Measurements from ENCODE around the gene RABL6.
"Not testable (repeated sequence)": the region's sequence is repeated elsewhere in the genome, so short reads cannot be mapped to it uniquely, and the experiment has no call there.

The RABL6 gene

GRCh38 chr9:136775191-136775590, 32.6 kb upstream of the RABL6 start:
- no peak for DNase-seq

DNA sequence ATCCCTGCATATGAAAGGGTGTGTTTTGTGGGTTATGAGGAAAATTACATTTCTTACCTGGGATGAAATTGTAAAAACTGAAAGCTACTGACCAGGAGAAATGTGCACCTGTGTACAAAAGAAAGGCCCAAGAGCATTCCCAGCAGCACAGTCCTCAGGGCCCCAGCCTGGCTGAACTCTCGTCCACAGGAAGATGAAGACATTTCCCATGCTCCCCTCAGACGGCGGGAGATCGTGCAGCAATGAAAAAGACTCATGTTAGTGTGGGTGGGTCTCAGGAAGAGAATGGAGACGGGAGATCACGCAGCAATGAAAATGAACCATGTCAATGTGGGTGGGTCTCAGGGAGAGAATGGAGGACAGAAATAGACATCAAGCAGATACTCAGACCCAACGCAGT, 30.8 kb upstream of the RABL6 start:
- no peak for DNase-seq

- no peak for DNase-seq
Observed at GRCh38 chr9:136777359-136777758, 30.4 kb upstream of the RABL6 start.

GRCh38 chr9:136779808-136780207, 27.9 kb upstream of the RABL6 start:
- DNase-seq: no peak

GRCh38 chr9:136782452-136782851, 25.3 kb upstream of the RABL6 start:
- DNase-seq: no peak

DNA sequence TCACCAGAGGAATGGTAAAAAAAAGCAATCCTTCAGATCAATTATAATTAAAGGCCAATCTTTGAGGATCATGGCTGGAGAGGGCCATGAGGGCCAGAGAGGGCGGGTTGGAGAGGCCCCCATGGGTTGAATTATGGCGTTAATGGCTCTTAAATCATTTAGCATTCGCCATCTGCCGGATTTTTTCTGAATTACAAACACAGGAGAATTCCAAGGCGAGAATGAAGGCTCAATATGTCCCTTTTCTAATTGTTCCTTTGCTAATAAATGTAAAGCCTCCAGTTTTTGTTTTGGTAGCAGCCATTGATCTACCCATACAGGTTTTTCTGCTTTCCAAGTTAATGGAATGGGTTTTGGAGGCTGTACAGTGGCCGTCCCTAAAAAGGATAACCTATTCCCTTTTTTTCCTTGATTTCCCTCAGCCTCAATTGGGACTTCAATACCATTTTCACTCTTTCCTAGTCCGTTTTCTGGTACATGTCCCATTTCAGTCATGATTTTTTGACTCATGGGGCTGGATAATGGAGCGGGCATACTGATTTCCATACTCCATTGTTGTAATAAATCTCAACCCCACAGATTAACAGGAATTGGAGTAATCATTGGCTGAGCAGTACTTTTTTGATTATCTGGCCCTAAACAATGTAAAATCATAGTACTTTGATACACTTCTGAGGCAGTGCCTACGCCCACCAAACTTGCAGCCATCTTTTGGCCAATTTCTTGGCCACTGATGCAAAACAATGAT, 23.3 kb upstream of the RABL6 start:
- DNase-seq: no peak

GRCh38 chr9:136784997-136785361, 22.8 kb upstream of the RABL6 start:
- DNase-seq: no peak

DNA sequence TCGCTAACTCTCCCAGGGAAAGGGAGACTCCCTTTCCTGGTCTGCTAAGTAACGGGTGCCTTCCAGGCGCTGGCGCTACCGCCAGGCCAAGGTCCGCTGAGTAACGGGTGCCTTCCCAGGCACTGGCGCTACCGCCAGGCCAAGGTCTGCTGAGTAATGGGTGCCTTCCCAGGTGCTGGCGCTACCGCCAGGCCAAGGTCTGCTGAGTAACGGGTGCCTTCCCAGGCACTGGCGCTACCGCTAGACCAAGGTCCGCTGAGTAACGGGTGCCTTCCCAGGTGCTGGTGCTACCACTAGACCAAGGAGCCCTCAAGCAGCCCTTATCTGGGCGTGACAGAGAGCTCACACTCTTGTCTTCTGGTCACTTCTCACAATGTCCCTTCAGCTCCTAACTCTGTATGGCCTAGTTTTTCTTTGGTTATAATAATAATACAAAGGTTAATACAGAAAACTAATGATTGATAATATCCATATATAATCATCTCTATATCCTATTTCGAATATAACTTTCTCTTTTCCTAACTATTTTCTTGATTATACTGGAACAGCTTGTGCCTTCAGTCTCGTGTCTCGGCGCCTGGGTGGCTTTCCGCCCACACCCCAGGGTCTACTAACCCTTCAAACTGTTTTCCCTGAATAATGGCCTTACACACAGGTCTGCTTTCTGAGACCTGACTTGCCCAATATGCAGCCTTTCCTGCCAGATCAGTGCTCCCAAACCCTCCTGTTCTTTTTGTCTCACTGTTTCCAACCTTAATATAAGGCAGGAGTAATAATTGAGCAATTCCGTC, 22.0 kb upstream of the RABL6 start:
- not testable (repeated sequence) for DNase-seq

GRCh38 chr9:136786451-136786850, 21.3 kb upstream of the RABL6 start:
- DNase-seq: no peak

GRCh38 chr9:136786983-136787382, 20.8 kb upstream of the RABL6 start:
- not testable (repeated sequence) for DNase-seq

- peak; percentile 56 for DNase-seq
Observed at GRCh38 chr9:136787690-136788400, 19.9 kb upstream of the RABL6 start.

DNA sequence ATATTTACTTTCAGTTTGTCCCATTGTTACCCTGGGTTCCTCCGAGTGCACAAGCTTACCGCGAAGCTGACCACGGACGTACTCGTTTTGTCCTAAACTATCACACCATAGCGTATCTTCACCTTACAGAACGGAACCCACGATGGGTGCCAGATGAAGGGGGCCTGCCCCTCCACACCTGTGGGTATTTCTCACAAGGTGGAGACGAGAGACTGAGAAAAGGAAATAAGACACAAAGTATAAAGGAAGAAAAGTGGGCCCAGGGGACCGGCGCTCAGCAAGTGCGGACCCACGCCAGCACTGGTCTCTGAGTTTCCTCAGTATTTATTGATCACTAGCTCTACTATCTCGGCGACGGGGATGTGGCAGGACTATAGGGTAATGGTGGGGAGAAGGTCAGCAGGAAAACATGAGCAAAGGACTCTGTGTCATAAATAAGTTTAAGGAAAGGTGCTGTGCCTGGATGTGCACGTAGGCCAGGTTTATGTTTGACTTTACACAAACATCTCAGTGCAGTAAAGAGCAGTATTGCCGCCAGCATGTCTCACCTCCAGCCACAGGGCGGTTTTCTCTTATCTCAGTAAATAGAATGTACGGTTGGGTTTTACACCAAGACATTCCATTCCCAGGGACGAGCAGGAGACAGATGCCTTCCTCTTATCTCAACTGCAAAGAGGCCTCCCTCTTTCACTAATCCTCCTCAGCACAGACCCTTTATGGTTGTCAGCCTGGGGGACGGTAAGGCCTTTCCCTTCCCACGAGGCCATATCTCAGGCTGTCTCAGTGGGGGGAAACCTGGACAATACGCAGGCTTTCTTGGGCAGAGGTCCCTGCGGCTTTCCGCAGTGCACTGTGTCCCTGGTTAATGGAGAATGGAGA, 18.9 kb upstream of the RABL6 start:
- not testable (repeated sequence) for DNase-seq

- no peak for DNase-seq
Observed at GRCh38 chr9:136789523-136789937, 18.2 kb upstream of the RABL6 start.

DNA sequence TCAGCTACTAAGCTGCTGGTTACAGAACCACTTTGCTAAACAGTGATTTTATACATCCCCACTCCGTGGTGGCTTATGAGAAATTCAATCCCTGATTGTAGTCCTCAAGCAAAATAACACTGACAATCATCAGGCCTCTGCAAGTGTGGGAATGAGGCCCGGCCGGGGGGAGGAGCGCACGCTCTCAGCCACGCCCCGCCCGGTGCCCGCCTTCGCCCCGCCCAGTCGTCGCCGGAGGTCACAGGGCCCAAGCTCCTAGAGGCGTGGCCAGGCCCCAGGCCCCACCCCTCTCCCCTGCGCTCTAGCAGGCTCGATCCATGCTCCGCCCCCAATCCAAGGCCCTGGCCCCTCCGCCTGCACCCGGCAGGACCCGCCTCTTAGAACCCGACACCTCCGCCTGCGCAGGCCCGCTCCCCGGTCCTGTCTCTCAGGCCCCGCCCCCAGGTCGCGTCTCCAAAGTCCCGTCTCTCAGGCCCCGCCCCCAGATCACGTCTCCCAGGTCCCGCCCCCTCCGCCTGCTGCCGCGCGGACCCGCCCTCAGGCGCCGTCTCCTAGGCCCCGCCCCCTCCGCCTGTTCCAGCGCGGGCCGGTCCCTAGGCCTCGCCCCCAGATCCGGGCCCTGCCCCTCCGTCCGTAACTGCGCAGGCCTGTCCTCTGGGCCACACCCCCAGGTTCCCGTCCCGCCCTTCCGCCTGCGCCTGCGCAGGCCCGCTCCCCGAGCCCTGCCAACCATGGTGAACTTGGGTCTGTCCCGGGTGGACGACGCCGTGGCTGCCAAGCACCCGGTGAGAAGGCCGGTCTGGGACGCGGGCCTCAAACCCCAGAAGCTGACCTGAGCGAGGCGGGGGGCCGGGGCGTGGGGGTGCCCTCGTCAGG, 16.9 kb upstream of the RABL6 start, which contains the start of gene TMEM141:
Gene TMEM141 (plus strand): TSS at position 705 of the 876 bp plus-strand sequence. CDS start 27 bp downstream, at position 732.
- peak; percentile 99 for DNase-seq

DNA sequence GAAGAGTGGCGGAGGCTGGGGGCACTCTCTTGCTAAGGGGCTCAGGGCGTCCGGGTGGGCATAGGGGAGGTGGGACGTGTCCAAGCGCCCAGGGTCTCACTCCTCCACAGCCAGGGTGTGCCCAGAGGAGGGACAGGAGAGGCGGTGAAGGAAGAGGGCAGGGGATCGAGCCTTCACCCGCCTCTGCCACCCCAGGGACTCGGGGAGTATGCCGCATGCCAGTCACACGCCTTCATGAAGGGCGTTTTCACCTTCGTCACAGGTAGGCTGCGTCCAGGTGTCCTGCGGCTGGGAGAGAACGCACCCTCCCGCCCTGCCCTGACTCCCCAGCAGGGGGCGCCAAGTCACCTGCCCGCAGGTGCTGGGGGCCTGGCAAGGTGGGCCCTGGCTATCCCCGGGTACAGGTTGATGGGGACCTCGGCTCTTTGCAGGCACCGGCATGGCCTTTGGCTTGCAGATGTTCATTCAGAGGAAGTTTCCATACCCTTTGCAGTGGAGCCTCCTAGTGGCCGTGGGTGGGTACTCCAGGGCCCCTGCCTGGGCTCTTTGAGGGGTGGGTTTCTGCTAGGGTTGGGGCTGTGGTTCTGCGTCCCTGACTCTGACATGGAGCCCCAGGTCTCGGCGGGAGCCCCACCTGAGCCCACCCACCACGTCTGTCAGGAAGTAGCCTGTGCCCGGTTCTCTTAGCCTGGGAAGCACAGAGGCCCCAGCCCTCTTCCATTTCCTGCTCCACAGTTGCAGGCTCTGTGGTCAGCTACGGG, 16.1 kb upstream of the RABL6 start:
- DNase-seq: no peak

DNA sequence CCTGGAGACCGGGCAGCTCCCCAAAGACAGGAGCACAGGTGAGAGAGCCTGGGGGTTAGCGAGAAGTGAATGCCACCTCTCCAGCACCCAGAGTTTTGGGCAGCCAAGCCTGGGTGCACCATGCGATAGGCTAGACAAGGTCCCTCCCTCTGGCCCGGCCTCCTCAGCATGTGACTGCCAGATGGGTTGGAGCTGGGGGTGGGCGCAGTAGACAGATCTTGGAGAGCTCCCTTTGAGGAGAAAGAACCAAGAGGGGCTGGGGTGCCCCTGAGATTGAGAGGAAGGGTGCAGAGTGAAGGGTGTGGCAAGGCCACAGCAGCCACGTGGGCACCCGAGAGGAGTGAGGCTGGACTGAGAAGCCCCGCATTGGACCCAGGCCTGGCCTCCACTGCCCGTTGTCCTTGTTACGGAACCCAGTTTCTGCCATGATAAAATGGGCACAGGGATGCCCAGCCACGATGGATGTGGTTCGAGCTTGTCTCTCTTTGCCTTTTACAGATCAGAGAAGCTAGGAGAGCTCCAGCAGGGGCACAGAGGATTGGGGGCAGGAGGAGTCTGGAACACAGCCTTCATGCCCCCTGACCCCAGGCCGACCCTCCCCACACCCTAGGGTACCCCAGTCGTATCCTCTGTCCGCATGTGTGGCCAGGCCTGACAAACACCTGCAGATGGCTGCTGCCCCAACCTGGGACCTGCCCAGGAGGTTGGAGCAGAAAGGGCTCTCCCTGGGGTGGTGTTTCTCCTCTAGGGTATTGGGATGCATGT, 15.2 kb upstream of the RABL6 start:
- DNase-seq: no peak

DNA sequence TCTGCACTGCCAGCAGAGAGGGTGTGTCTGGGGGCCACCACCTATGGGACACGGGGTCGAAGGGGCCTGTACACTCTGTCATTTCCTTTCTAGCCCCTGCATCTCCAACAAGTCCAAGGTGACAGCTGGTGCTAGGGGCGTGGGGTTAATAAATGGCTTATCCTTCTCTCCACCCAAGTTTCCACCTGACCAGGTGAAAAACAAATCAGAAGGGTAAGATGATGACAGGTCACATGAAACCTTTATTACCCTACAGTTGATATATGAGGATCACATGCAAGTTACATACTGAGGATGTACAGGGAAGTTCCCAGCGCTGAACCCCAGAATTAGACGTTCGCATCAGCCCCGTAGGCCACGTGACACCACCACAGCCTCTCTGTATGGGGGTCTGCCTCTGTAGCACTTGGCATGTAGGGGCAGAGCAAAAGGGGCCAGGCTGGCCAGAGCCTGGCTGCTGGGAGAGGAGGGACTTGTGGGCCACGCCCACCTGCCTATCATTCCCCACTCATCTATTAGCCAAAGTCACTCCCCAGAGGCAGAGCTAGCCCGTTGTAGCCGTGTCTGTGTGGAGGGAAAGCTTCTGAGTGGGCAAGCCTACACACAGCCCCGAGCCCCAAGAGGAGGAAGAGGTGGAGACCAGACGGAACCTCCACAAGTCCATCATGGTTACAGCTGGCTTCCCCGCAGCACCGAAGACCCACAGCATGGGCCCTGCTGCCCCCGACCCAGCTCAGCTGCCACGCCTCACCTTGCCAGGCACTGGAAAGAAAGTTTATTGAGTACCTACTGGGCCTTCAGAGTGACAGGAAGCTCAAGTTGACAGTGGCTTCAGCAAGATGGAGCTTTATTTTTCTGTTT, 14.4 kb upstream of the RABL6 start:
- DNase-seq: no peak

DNA sequence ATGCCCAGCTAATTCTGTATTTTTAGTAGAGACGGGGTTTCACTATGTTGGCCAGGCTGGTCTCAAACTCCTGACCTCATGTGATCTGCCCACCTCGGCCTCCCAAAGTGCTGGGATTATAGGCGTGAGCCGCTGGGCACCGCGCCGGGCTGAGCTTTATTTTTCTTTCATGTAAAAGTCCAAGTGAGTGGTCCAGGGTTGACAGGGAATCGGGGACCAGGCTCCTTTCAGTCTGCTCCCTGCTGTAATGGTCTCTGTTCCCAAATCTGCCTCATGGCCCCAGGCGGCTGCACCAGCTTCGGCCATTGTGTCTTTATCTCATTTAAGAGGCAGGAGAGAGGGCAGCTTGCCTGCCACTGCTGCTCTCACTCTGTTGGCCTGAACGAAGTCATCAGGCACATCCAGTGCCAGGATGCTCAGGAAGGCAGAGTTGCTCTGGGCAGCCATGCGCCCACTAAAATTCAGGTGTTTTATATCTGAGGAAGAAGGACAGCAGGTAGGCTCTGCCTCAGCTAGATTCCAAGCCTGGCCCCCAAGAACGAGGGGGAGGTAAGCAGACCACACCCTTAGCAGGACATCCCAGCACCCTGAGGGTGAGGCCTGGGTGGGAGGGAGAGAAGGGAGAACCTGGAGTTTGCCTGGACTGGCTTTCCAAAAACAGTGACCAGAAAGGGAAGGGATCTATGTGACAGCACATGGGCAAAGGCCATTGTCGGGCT, 13.3 kb upstream of the RABL6 start:
- DNase-seq: no peak

Measured in fibroblast of skin of abdomen (primary cell).